Esophagus squamous epithelium (tissue), 4 donors: ENCODE results near the gene EXOSC7.

ENCODE experiments used
- POLR2A ChIP-seq, 4 donors: fragments of 450-650 bp; IDR thresholded peaks; one replicate each; pipeline ENCODE4 v1.6.1; 2017; ENCODE audit warnings: antibody characterized with exemption in 4 of 4, mild to moderate bottlenecking in 4 of 4, moderate library complexity in 3 of 4
- TF ChIP-seq, protein P1 (sequence below), 6 experiments: fragments of 450-650 bp in 4 of 6; fragments of 200-600 bp in 2 of 6; sonication (generic) in 2 of 6; IDR thresholded peaks; one replicate each; pipeline ENCODE4 v1.5.1; 2016 to 2019; ENCODE audit warnings: antibody characterized with exemption in 6 of 6, mild to moderate bottlenecking in 4 of 6, moderate library complexity in 4 of 6

DNA sequence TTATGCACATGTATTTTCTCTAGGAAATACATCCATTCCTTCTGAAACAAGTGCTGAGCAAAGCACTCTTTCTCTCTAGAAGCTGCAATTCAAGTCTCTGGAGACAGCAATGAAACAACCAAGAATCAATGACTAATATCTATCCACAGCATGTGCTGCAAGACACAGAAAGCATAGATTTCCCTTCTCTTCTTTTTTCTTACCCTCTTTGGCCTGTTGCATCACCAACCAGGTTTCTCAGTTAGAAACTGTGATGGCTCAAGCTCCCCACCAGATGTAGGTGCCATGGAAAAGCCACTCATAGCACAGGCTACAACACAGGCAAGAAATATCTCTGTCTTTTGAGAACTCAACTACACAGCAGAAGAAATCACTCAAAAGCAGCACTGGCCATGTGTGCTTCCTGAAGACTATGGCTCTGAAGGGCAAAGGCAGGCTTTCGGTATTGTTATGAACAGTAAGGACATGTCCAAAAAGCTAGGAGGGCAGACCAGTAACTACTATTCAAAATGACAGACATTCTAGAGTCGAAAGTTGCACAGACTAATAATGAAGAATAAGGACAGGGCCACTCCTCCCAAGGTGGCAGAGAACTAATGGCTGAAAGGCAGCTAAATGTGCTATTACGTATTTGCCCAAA, 15.5 kb upstream of the EXOSC7 start:
- TF ChIP-seq, protein P1, sequence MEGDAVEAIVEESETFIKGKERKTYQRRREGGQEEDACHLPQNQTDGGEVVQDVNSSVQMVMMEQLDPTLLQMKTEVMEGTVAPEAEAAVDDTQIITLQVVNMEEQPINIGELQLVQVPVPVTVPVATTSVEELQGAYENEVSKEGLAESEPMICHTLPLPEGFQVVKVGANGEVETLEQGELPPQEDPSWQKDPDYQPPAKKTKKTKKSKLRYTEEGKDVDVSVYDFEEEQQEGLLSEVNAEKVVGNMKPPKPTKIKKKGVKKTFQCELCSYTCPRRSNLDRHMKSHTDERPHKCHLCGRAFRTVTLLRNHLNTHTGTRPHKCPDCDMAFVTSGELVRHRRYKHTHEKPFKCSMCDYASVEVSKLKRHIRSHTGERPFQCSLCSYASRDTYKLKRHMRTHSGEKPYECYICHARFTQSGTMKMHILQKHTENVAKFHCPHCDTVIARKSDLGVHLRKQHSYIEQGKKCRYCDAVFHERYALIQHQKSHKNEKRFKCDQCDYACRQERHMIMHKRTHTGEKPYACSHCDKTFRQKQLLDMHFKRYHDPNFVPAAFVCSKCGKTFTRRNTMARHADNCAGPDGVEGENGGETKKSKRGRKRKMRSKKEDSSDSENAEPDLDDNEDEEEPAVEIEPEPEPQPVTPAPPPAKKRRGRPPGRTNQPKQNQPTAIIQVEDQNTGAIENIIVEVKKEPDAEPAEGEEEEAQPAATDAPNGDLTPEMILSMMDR (IDR thresholded peaks at IDR 0.05) = no peak
- no peak for TF ChIP-seq POLR2A (IDR thresholded peaks at IDR 0.05)
